ENCODE results near the gene GSKIP. TPM values are rescaled to one million over a fixed set of nuclear protein-coding genes. Genes with fewer than 3 reads are reported as not detected.

Gene GSKIP
- total and polyA plus RNA-seq, 2 experiments from 2014 or later = 17.4 to 50.9 TPM

DNA sequence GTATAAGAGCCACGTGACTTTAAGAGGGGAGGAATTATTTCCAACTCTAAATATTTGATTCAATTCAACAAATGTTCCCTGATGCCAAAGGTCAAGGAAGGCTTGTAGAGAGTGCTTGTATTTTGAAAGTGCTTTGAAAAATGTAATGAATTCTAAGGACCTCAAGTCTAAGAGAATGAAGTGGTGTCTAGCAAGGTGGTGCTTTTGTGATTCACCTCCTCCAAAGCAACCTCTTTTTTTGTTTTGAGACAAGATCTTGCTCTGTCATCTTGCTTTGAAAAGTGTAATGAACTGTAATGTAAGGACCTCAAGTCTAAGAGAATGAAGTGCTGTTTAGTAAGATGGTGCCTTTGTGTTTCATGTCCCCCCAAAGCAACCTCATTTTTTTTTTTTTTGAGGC, 42.4 kb downstream of the GSKIP start:
- Histone ChIP-seq H3K4me1 (ENCODE audit: insufficient read depth) (no peaks in the 10 kb centered on the region), H3K9me2 (ENCODE audit: insufficient read depth) (no peaks in the 10 kb centered on the region), H3K4me3 (no peak overlapping the region), H3K79me2 (replicated peaks; ENCODE audit: insufficient read depth) (no peaks in the 10 kb centered on the region), H3K36me3 (ENCODE audit: insufficient read depth) (no peaks in the 10 kb centered on the region), H3K4me2 (no peak overlapping the region), H2AFZ (no peak overlapping the region), H4K20me1 (replicated peaks; ENCODE audit: insufficient read depth) (no peaks in the 10 kb centered on the region), H3K27me3 (ENCODE audit: insufficient read depth) (no peaks in the 10 kb centered on the region), H3F3A (replicated peaks; ENCODE audit: low read depth) (no peaks in the 10 kb centered on the region), H3K27ac (ENCODE audit: low read depth) (no peak overlapping the region)
- Mint-ChIP-seq H3K9me3 (no peaks in the 10 kb centered on the region), H3K4me1 (no peaks in the 10 kb centered on the region), H3K27me3 (ENCODE audit: insufficient read depth, low read depth, poor library complexity) (peaks cover 4% of the 10 kb centered on the region), H3K4me3 (no peak overlapping the region), H3K27ac (no peak overlapping the region), H3K36me3 (ENCODE audit: low read depth) (no peaks in the 10 kb centered on the region)
- DNase-seq (ENCODE audit: low spot score) = no peak
- no peak for ATAC-seq
- TF ChIP-seq STAT1 (IDR thresholded peaks at IDR 0.05; ENCODE audit: unreplicated experiment) (no peak), ZNF114 (CRISPR knock-in tag; IDR thresholded peaks at IDR 0.05) (no peak), JUNB (IDR thresholded peaks at IDR 0.05; ENCODE audit: unreplicated experiment) (no peak), POLR2AphosphoS5 (IDR thresholded peaks at IDR 0.05; ENCODE audit: low read depth) (no peak), ETS1 (IDR thresholded peaks at IDR 0.05) (no peak), ZNF331 (CRISPR knock-in tag; IDR thresholded peaks at IDR 0.05; ENCODE audit: low read depth) (no peak), CREB1 (CRISPR knock-in tag; IDR thresholded peaks at IDR 0.05; ENCODE audit: low read depth) (no peak), EZH2 (IDR thresholded peaks at IDR 0.05; ENCODE audit: low read depth, unreplicated experiment) (no peak), NANOG (IDR thresholded peaks at IDR 0.05; ENCODE audit: borderline replicate concordance) (no peak), REST (IDR thresholded peaks at IDR 0.05; ENCODE audit: unreplicated experiment) (no peak), EZH2phosphoT487 (IDR thresholded peaks at IDR 0.05; ENCODE audit: unreplicated experiment) (no peak)
- TF ChIP-seq, protein P1, sequence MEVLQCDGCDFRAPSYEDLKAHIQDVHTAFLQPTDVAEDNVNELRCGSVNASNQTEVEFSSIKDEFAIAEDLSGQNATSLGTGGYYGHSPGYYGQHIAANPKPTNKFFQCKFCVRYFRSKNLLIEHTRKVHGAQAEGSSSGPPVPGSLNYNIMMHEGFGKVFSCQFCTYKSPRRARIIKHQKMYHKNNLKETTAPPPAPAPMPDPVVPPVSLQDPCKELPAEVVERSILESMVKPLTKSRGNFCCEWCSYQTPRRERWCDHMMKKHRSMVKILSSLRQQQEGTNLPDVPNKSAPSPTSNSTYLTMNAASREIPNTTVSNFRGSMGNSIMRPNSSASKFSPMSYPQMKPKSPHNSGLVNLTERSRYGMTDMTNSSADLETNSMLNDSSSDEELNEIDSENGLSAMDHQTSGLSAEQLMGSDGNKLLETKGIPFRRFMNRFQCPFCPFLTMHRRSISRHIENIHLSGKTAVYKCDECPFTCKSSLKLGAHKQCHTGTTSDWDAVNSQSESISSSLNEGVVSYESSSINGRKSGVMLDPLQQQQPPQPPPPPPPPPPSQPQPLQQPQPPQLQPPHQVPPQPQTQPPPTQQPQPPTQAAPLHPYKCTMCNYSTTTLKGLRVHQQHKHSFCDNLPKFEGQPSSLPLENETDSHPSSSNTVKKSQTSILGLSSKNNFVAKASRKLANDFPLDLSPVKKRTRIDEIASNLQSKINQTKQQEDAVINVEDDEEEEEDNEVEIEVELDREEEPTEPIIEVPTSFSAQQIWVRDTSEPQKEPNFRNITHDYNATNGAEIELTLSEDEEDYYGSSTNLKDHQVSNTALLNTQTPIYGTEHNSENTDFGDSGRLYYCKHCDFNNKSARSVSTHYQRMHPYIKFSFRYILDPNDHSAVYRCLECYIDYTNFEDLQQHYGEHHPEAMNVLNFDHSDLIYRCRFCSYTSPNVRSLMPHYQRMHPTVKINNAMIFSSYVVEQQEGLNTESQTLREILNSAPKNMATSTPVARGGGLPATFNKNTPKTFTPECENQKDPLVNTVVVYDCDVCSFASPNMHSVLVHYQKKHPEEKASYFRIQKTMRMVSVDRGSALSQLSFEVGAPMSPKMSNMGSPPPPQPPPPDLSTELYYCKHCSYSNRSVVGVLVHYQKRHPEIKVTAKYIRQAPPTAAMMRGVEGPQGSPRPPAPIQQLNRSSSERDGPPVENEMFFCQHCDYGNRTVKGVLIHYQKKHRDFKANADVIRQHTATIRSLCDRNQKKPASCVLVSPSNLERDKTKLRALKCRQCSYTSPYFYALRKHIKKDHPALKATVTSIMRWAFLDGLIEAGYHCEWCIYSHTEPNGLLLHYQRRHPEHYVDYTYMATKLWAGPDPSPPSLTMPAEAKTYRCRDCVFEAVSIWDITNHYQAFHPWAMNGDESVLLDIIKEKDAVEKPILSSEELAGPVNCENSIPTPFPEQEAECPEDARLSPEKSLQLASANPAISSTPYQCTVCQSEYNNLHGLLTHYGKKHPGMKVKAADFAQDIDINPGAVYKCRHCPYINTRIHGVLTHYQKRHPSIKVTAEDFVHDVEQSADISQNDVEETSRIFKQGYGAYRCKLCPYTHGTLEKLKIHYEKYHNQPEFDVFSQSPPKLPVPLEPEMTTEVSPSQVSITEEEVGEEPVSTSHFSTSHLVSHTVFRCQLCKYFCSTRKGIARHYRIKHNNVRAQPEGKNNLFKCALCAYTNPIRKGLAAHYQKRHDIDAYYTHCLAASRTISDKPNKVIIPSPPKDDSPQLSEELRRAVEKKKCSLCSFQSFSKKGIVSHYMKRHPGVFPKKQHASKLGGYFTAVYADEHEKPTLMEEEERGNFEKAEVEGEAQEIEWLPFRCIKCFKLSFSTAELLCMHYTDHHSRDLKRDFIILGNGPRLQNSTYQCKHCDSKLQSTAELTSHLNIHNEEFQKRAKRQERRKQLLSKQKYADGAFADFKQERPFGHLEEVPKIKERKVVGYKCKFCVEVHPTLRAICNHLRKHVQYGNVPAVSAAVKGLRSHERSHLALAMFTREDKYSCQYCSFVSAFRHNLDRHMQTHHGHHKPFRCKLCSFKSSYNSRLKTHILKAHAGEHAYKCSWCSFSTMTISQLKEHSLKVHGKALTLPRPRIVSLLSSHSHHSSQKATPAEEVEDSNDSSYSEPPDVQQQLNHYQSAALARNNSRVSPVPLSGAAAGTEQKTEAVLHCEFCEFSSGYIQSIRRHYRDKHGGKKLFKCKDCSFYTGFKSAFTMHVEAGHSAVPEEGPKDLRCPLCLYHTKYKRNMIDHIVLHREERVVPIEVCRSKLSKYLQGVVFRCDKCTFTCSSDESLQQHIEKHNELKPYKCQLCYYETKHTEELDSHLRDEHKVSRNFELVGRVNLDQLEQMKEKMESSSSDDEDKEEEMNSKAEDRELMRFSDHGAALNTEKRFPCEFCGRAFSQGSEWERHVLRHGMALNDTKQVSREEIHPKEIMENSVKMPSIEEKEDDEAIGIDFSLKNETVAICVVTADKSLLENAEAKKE (CRISPR knock-in tag; IDR thresholded peaks at IDR 0.05) = no peak
- TF ChIP-seq, protein P2, sequence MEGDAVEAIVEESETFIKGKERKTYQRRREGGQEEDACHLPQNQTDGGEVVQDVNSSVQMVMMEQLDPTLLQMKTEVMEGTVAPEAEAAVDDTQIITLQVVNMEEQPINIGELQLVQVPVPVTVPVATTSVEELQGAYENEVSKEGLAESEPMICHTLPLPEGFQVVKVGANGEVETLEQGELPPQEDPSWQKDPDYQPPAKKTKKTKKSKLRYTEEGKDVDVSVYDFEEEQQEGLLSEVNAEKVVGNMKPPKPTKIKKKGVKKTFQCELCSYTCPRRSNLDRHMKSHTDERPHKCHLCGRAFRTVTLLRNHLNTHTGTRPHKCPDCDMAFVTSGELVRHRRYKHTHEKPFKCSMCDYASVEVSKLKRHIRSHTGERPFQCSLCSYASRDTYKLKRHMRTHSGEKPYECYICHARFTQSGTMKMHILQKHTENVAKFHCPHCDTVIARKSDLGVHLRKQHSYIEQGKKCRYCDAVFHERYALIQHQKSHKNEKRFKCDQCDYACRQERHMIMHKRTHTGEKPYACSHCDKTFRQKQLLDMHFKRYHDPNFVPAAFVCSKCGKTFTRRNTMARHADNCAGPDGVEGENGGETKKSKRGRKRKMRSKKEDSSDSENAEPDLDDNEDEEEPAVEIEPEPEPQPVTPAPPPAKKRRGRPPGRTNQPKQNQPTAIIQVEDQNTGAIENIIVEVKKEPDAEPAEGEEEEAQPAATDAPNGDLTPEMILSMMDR (conservative IDR thresholded peaks at IDR 0.05; ENCODE audit: low read depth in 2 of 2) = no peak
